Measurements from ENCODE around the gene ECE1. TPM values are rescaled to one million over a fixed set of nuclear protein-coding genes. Genes with fewer than 3 reads are reported as not detected.
"Not testable (repeated sequence)": the region's sequence is repeated elsewhere in the genome, so short reads cannot be mapped to it uniquely, and the experiment has no call there.

The ECE1 gene
- total RNA-seq, 2 donors from 2014 or later: 99.0 to 149 TPM

DNA sequence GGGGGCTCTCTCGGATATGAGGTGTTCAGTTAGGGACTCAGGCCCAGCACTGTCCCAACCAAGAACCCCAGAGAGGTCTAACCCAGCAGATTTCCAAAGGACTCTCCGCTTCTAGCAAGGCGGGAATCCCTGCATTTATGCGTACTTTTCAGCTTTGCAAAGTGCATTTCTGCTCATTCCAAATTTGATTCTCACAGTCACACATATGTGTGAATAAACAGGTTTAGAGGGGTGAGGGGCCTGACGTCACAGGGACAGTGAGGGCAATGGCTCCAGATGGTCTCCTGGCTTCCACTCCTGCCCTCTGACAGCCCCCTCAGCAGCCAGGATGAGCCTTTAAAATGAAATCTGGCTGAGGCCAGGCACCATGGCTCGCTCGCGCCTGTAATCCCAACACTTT is 921 bp upstream of the ECE1 start:
- Histone ChIP-seq H3K4me3 (no peak overlapping the region), H3K9me3 (no peaks in the 10 kb centered on the region), H3K27me3 (no peaks in the 10 kb centered on the region), H3K4me1 (no peaks in the 10 kb centered on the region), H3K9ac (ENCODE audit: low read depth in 2 of 2, low read length in 2 of 2) (peak overlapping the region; percentile 41 to 73), H3K36me3 (no peaks in the 10 kb centered on the region), H3K27ac (no peak overlapping the region)
- intact Hi-C loops (cut with DNase I): loop anchor here (5.0 kb wide), 1 partner anchor 46 kb away; no protein-coding TSS in a partner anchor
- TF ChIP-seq, protein P1, sequence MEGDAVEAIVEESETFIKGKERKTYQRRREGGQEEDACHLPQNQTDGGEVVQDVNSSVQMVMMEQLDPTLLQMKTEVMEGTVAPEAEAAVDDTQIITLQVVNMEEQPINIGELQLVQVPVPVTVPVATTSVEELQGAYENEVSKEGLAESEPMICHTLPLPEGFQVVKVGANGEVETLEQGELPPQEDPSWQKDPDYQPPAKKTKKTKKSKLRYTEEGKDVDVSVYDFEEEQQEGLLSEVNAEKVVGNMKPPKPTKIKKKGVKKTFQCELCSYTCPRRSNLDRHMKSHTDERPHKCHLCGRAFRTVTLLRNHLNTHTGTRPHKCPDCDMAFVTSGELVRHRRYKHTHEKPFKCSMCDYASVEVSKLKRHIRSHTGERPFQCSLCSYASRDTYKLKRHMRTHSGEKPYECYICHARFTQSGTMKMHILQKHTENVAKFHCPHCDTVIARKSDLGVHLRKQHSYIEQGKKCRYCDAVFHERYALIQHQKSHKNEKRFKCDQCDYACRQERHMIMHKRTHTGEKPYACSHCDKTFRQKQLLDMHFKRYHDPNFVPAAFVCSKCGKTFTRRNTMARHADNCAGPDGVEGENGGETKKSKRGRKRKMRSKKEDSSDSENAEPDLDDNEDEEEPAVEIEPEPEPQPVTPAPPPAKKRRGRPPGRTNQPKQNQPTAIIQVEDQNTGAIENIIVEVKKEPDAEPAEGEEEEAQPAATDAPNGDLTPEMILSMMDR (IDR thresholded peaks at IDR 0.05): no peak
- no peak for DNase-seq

DNA sequence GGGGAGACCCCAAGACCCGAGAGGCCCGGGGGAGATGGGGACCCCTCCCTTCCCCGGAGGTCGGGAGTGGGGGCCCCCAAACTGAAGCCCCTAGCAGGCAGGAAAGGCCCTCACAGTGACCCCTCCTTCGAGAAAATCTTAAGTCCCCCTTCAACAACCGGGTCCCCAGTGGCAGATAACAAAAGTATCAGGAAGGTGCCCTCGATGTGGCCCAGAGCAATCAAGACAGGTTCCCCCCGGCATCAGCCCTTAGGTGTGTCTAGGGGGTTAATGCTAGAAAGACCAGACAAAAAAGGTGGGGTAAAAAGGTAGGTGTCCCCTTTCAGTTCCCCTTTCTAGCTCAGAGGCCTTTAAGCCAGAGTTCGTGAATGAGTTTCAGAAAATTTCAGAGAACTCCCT is 282 bp upstream of the ECE1 start:
- intact Hi-C loops (cut with DNase I): loop anchor here (5.0 kb wide), 1 partner anchor 47 kb away; no protein-coding TSS in a partner anchor
- DNase-seq: no peak
- H3K27me3 ChIP-seq: no peaks in the 10 kb centered on the region
- no peaks in the 10 kb centered on the region for H3K4me1 ChIP-seq
- peak overlapping the region; percentile 66 to 73 for H3K9ac ChIP-seq (ENCODE audit: low read depth in 2 of 2, low read length in 2 of 2)
- H3K36me3 ChIP-seq: no peaks in the 10 kb centered on the region
- H3K27ac ChIP-seq: peak overlapping the region; percentile 46
- H3K4me3 ChIP-seq: peak overlapping the region; percentile 55
- TF ChIP-seq, protein P1 (IDR thresholded peaks at IDR 0.05): no peak
- no peaks in the 10 kb centered on the region for H3K9me3 ChIP-seq

DNA sequence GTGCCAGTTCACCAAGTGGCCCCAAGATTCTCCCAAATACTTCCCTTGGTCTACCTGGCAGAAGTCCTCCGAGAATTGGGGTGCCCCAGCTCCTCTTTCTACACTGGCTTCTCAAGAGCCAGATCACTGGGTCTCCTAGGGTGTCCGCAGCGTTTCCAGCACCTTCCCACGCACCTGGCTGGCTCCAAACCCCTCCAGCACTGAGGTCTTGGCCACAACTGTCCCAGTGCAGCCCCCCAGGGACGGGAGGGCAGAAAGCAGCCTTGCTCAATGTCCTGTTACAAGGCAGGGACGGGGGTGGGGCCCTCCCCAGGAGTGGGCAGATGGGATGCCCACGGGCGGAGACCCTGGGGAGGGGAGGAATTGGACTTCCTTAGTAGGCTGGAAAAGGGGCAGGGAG is 1.1 kb downstream of the ECE1 start:
- H3K36me3 ChIP-seq: no peaks in the 10 kb centered on the region
- no peaks in the 10 kb centered on the region for H3K4me1 ChIP-seq
- H3K9ac ChIP-seq (ENCODE audit: low read depth in 2 of 2, low read length in 2 of 2): peak overlapping the region; percentile 76 to 78
- no peak for DNase-seq
- H3K9me3 ChIP-seq: no peaks in the 10 kb centered on the region
- intact Hi-C loops (cut with DNase I): no loop called here
- peak overlapping the region; percentile 55 for H3K4me3 ChIP-seq
- TF ChIP-seq, protein P1 (IDR thresholded peaks at IDR 0.05): no peak
- H3K27ac ChIP-seq: peak overlapping the region; percentile 30
- no peaks in the 10 kb centered on the region for H3K27me3 ChIP-seq

DNA sequence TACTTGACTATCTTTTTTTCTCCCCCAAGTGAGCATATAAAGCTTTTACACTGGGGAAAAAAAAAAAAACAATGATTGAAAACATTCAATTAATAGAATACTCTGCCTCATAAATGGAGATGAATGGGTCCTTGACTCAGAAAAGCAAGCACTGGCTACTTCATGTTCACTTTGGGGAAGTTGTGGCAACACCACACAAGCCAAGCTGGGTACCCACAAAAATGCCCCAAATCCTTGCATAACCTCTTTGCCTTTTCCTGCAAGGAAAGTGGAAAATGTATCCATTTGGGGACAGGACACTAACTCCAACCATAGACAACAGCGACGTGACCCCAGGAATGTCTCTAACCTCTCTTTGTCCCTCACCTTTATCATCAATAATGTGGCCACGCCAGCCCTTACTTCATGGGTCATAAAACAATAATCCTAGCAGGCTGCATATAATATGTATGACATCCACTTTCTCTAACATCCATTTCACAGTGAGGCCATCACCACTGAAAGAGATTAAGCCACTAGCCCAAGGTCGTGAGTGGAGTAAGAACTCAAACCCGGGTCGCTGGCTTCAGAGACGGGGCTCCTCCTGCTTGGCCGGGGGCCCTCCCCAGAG is 2.3 kb downstream of the ECE1 start:
- peak overlapping the region in 1 of 2 donors; percentile 78 for H3K9ac ChIP-seq (ENCODE audit: low read depth in 2 of 2, low read length in 2 of 2)
- no peaks in the 10 kb centered on the region for H3K9me3 ChIP-seq
- TF ChIP-seq, protein P1 (IDR thresholded peaks at IDR 0.05): no peak
- peak overlapping the region; percentile 51 for H3K27ac ChIP-seq
- intact Hi-C loops (cut with DNase I): no loop called here
- H3K36me3 ChIP-seq: no peaks in the 10 kb centered on the region
- no peaks in the 10 kb centered on the region for H3K4me1 ChIP-seq
- H3K4me3 ChIP-seq: no peak overlapping the region
- no peaks in the 10 kb centered on the region for H3K27me3 ChIP-seq
- DNase-seq: no peak

DNA sequence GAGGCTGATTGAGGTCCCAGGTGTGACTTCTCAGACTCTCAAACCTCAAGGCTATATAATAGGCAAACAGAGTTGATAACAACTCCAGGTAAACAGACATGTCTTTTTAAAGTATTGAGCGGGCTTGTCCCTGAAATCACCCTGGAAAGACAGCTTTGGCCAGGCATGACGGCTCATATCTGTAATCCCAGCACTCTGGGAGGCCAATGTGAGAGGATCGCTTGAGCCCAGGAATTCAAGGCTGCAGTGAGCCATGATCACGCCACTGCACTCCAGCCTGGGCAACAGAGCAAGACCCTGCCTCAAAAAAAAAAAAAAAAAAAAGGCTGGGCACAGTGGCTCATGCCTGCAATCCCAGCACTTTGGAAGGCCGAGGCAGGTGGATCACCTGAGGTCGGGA is 4.9 kb downstream of the ECE1 start:
- H3K9me3 ChIP-seq; intact Hi-C loops (cut with DNase I); H3K27ac ChIP-seq; H3K27me3 ChIP-seq; H3K9ac ChIP-seq (ENCODE audit: low read depth in 2 of 2, low read length in 2 of 2); H3K4me1 ChIP-seq; H3K4me3 ChIP-seq; H3K36me3 ChIP-seq; DNase-seq: not testable (repeated sequence)

DNA sequence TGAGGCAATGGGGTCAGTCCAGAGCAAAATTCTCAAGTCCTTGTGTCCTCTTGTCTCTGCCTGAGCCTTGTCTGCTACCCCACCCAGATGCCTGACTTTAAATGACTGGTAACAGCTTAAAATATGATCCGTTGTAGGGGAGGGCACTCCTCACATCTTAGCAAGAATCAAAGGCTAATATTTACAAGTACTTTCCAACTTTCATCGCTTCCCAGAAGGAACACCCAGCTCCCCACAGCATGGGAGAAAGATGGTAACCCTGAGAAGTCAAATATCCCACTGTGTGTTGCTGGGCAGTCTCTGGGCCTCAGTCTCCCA is 5.2 kb downstream of the ECE1 start:
- Histone ChIP-seq H3K4me1 (peaks cover 2% of the 10 kb centered on the region), H3K36me3 (no peaks in the 10 kb centered on the region), H3K9ac (ENCODE audit: low read depth in 2 of 2, low read length in 2 of 2) (no peak overlapping the region), H3K4me3 (no peak overlapping the region), H3K27me3 (no peaks in the 10 kb centered on the region), H3K9me3 (no peaks in the 10 kb centered on the region), H3K27ac (no peak overlapping the region)
- TF ChIP-seq, protein P1 (IDR thresholded peaks at IDR 0.05): no peak
- no peak for DNase-seq
- intact Hi-C loops (cut with DNase I): no loop called here
